K562 (cell line): ENCODE data around the gene NR2F1.

ENCODE experiments used
- EZH2 ChIP-seq: IDR thresholded peaks from 2 replicates; pipeline ENCODE4 v1.6.1; 2012; ENCODE audit warnings: low read depth, mild to moderate bottlenecking, inconsistent platforms, low read length, borderline replicate concordance
- NEUROD1 ChIP-seq: fragments of 150-350 bp; IDR thresholded peaks from 2 replicates; pipeline ENCODE4 v1.6.1; 2014; ENCODE audit warnings: borderline replicate concordance, low read length, low read depth; ENCODE audit not compliant: partially characterized antibody

- no peak for TF ChIP-seq EZH2
- TF ChIP-seq NEUROD1, result no peak
These were observed 381 bp downstream of the NR2F1 start for GRCh38 chr5:93583439-93583767.
